HG02884 (cell line): ENCODE results near the gene EREG.
"Not testable (repeated sequence)": the region's sequence is repeated elsewhere in the genome, so short reads cannot be mapped to it uniquely, and the experiment has no call there.

Experiments
- ATAC-seq: cut with Tn5 transposase; IDR thresholded peaks from one replicate; pipeline ENCODE4 v1.9.1; 2021; ENCODE audit warnings: mild to moderate bottlenecking, moderate library complexity; ENCODE audit not compliant: unreplicated experiment

EREG gene

GRCh38 chr4:74340421-74340820, 24.5 kb upstream of the EREG start:
- ATAC-seq: not testable (repeated sequence)

GRCh38 chr4:74344031-74344430, 20.9 kb upstream of the EREG start:
- ATAC-seq: no peak

GRCh38 chr4:74353858-74354257, 11.1 kb upstream of the EREG start:
- ATAC-seq: no peak

GRCh38 chr4:74357965-74358364, 7.0 kb upstream of the EREG start:
- ATAC-seq: no peak

GRCh38 chr4:74361671-74362070, 3.3 kb upstream of the EREG start:
- no peak for ATAC-seq

- no peak for ATAC-seq
Observed at GRCh38 chr4:74362347-74362746, 2.6 kb upstream of the EREG start.

GRCh38 chr4:74364256-74364651, 691 bp upstream of the EREG start:
- no peak for ATAC-seq

- ATAC-seq: no peak
Observed at GRCh38 chr4:74365761-74366160, 816 bp downstream of the EREG start.

- no peak for ATAC-seq
Observed at GRCh38 chr4:74366367-74366911, 1.5 kb downstream of the EREG start.

- ATAC-seq: no peak
Observed at GRCh38 chr4:74367656-74368290, 2.8 kb downstream of the EREG start.

GRCh38 chr4:74368596-74368995, 3.7 kb downstream of the EREG start:
- ATAC-seq: no peak

GRCh38 chr4:74369855-74370254, 4.9 kb downstream of the EREG start:
- ATAC-seq: no peak

GRCh38 chr4:74370912-74371311, 6.0 kb downstream of the EREG start:
- ATAC-seq: peak; percentile 93

GRCh38 chr4:74374128-74374527, 9.2 kb downstream of the EREG start:
- ATAC-seq: no peak

- no peak for ATAC-seq
Observed at GRCh38 chr4:74374561-74375327, 9.8 kb downstream of the EREG start.

GRCh38 chr4:74375824-74376426, 11.0 kb downstream of the EREG start:
- ATAC-seq: no peak

GRCh38 chr4:74376888-74377483, 12.0 kb downstream of the EREG start:
- ATAC-seq: peak; percentile 65

GRCh38 chr4:74377714-74378113, 12.8 kb downstream of the EREG start:
- no peak for ATAC-seq

- no peak for ATAC-seq
Observed at GRCh38 chr4:74378573-74378972, 13.6 kb downstream of the EREG start.

- no peak for ATAC-seq
Observed at GRCh38 chr4:74379912-74380311, 15.0 kb downstream of the EREG start.

- ATAC-seq: no peak
Observed at GRCh38 chr4:74385386-74385785, 20.4 kb downstream of the EREG start.
